HL-60/S4 treated with retinoic acid at 250 ng/mL for 4 days and 3 days (cell line): ENCODE data around the gene UVRAG.

Source experiments
- in situ Hi-C: fragments of 300-500 bp; cut with MboI; formaldehyde crosslinking; loops from 2 replicates; pipeline ENCODE4 v1.7.0; 2022; ENCODE audit warnings: low sequenced_read_pairs

Gene UVRAG

GRCh38 chr11:76131142-76131541 is 316.1 kb downstream of the UVRAG start:
- in situ Hi-C loops: no loop called here

DNA sequence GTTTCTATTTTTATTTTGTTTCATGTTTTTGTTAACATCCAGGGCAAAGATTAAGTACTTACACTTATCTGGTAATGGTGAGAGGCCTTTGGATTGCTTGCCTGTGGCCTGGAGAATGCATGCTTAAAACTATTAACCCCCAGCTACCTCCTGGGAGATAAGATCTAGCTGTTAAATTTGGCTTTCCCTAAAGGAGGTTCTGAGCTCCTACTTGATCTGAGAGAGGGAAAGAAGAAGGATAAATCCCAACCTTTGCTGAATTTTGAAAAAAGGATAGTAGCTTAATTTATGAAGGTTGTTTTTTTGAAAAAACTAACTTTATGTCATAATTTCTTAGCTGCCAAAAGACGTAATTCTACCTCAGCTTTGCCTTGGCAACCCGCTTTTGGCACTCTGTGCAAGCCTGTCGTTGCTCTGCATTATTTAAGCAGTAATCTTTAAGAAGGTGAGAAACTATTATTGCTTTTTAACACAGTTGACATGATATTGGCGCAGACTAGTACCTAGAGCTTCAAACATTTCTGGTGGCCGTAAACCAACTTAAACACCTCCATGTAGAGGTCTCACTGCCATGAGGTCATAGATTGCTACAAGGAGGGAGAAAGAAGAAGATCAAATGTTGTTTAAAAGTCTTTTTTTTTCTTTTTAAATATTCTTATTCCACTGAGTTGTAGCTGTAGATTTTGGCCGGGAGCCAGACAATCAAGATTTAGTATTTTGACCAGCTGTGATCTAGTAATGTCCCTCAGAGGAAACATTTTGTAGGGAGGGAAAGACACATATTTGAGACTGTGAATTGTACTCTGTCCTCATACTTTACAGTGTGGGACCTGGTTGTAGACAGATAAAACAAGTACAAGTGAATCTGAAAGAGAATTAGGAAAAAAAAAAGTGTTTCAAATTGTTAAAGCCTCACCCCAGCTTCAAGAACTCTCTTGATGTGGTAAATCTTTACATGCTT is 316.9 kb downstream of the UVRAG start:
- in situ Hi-C loops: no loop called here

- in situ Hi-C loops: no loop called here
Measured at GRCh38 chr11:76134239-76134638, 319.2 kb downstream of the UVRAG start.

GRCh38 chr11:76135491-76135890 is 320.5 kb downstream of the UVRAG start:
- in situ Hi-C loops: no loop called here

- in situ Hi-C loops: no loop called here
Measured at GRCh38 chr11:76139314-76139713, 324.3 kb downstream of the UVRAG start.

DNA sequence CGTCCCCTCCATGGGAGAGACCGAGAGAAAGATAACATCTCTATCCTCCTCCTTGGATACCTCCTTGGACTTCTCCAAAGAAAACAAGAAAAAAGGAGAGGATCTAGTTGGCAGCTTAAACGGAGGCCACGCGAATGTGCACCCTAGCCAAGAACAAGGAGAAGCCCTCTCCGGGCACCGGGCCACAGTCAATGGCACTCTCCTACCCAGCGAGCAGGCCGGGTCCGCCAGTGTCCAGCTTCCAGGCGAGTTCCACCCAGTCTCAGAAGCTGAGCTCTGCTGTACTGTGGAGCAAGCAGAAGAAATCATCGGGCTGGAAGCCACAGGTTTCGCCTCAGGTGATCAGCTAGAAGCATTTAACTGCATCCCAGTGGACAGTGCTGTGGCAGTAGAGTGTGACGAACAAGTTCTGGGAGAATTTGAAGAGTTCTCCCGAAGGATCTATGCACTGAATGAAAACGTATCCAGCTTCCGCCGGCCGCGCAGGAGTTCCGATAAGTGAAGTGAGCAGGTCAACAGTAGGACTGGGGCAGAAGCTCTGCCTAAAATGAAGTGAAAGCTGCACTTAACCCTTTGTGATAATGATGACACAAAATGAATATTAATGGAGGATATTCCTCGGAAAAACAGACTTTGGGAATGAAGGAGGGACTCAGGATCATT is 326.0 kb downstream of the UVRAG start:
- in situ Hi-C loops: loop anchor here (10.0 kb wide), 1 partner anchor 236 kb away; no protein-coding TSS in a partner anchor

DNA sequence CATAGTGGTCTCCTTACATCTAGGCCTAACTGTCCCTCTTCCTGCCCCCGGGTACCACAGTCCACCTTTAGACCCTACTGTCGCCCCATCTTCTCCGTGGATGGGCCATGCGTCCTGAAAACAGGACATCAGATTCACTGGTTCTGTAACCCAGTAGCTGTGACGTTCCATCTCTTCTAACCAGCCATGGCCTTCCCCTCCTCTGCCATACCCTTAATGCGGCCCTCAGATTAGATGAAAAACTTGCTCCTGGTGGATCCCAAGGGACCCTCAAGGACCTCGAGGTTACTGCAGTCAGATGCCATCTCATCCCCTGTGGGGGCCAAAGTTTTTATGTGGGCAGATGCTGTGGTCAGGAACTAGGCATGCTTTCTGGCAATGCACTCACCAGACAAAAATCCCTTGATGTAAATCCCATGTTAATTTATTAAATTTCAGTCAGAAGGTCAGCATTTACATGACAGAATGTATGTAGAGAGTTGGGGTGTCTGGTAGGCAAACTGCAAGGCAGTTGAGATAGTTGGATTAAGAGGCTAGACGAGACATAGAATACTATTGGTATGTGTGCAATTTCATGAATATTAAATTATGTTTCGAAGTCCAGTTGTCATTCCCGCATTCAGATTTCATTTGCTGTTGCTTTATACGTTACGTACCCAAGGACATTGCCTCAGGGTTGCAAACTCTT is 327.0 kb downstream of the UVRAG start:
- in situ Hi-C loops: loop anchor here (10.0 kb wide), 1 partner anchor 237 kb away; no protein-coding TSS in a partner anchor

DNA sequence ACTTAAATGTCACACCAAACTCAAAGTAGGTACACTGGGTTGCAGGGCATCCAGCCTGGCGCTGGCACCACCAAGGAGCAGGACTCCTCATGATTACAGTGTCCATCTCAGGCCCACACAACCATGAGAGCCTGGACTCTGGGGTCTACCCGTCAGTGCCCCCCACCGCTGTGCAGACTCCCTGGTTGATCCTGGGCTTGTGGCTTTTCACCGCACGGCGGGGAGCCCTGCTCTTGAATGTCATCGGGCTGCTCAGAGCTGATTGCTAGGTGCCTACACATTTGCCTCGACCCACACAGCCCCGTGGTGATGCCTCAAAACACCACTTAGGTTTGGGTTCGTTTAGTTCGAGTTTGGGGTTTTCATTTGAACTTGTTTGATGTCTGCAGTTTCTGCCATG is 328.3 kb downstream of the UVRAG start:
- in situ Hi-C loops: loop anchor here (10.0 kb wide), 1 partner anchor 238 kb away; no protein-coding TSS in a partner anchor

GRCh38 chr11:76147106-76147740 is 332.2 kb downstream of the UVRAG start:
- in situ Hi-C loops: loop anchor here (10.0 kb wide), 1 partner anchor 242 kb away; no protein-coding TSS in a partner anchor

- in situ Hi-C loops: loop anchor here (10.0 kb wide), 1 partner anchor 243 kb away; no protein-coding TSS in a partner anchor
Measured at GRCh38 chr11:76148231-76148630, 333.2 kb downstream of the UVRAG start.

DNA sequence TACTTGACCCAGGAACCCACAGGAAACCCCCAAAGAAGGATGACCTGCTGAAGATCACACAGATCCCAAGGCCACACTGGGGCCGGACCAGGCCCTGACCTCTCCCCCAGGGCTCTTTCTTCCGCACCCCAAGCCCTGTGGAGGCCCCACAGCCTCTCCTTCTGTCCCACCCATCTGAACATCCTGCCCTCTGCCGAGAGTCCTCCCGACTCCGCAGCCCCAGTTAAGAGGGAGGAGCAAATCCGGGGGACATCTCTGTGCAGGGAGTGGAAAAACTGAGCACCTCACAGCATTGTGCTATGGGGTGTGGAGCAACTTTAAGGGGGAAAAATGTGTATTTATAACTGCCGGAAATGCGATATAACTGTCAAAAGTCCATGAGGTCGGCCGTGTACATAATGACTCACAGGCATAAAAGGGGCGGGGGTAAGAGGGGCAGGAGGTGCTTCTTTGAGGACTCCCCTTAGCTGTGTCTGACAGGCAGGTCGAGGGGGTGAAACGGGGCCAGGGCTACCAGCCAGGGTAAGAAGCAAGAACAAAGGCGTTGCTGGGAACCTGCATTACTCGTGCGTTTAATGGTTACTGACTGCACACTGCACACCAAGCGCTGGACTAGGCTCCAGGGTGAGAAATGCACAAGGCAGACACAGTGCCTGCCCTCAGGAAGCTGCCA is 334.1 kb downstream of the UVRAG start:
- in situ Hi-C loops: loop anchor here (10.0 kb wide), 1 partner anchor 244 kb away; no protein-coding TSS in a partner anchor

GRCh38 chr11:76149713-76150112 is 334.7 kb downstream of the UVRAG start:
- in situ Hi-C loops: loop anchor here (10.0 kb wide), 1 partner anchor 245 kb away; no protein-coding TSS in a partner anchor

DNA sequence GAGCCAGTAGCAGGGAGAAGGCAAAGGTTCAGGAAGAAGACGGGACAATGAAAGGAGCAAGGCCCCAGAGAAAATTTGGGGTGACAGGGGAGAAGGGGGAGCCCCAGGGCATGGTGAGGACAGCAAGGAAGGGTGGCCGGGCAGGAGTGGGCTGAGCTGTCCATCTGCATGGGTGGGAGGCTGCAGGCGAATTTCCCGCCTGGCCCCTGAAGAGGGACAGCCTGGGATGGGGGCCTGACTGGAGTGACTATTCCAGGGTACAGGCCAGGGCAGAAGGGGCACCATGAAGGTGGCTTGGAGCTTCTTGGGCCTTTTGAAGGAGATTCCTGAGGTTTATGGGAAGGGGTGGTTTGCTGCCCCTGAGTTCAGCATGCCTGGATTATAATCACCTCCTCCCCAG is 335.1 kb downstream of the UVRAG start:
- in situ Hi-C loops: no loop called here

GRCh38 chr11:76151556-76152085 is 336.6 kb downstream of the UVRAG start:
- in situ Hi-C loops: no loop called here

- in situ Hi-C loops: no loop called here
Measured at GRCh38 chr11:76152086-76152681, 337.2 kb downstream of the UVRAG start.

DNA sequence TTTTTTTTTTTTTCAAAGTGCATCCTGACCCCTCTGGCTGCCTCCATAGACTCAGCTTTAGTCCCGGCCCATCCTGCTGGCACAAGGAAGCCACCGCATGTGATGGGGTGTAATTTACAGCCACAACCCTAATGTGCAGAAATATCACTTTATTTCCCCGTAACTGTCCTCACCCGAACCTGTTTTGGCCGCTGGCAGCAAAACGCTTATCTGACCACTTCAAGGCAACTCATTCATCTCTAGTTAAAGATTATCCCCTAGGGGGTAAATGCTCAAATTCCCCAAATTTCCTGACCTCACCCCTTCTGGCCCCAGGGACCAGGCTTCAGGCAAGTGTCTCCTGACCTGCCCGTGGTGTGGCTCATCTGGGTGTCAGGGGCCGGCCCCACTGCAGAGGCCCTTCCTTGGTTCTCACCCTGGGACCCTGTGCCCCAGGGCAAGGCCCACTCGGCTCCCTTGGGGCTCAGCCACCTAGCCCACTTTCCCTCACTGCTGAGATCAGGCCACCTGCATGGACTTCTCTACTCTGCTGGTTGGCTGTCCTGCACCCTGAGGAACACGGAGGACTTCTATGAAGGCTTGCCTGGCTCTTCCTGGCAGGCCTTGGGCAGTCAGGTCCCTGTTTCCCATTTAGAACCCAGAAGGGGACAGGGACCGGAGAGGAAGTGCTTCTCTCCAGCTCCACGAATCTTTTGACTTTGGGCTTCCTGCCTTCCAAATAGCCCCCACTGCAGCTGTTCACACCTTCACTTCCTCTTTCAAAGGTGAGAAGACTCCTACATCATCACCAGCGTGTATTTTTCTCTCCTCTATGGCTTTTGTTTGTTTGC is 337.9 kb downstream of the UVRAG start:
- in situ Hi-C loops: no loop called here

DNA sequence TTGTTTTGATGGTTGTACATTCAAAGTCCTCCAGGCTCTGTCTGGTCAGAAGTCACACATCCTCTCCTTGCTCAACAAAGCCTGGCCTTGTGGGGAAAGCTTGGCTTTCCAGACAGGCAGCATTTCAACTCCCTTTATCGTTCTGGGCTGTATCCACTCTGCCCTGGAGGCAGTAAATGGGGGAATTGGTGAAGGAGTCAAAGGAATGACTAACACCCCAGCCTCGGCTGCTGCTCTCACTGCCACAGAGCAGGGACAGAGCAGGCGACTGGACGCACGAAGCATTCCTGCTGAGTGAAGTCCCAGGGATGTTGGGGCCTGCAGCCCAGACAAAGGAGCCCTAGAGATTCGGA is 338.5 kb downstream of the UVRAG start:
- in situ Hi-C loops: no loop called here

GRCh38 chr11:76155500-76156227 is 340.7 kb downstream of the UVRAG start:
- in situ Hi-C loops: no loop called here
